Stimulated activated CD4-positive, alpha-beta T cell treated with anti-CD3 and anti-CD28 coated beads, Interleukin-4, amount 100 ng/mL, for 1 hour (primary cell): ENCODE results near the gene EMC6.
"Not testable (repeated sequence)": the region's sequence is repeated elsewhere in the genome, so short reads cannot be mapped to it uniquely, and the experiment has no call there.

Experiments
- DNase-seq: peaks from one replicate; pipeline ENCODE4 v3.0.0-alpha.2; 2020

EMC6 gene

GRCh38 chr17:3682033-3682432 is 13.4 kb downstream of the EMC6 start:
- no peak for DNase-seq

DNA sequence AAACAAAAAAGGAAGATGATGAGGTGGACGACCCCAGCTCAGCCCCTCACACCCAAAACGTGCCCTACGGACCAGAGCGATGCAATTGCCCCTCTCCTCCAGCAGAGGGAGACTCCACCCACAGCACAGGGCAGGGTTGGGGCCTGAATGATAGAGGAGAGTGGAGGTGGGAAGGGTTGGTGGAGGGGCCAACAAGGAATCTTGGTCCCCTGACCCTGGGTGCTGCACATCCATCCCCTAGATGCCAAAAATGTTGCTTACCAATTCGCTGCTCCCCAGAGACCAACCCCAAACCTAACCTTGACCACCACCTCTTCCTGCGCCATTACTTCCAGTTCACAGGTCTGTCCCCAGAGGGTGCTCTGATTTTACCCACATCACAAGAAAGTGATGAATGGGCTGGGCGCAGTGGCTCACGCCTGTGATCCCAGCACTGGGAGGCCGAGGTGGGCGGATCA is 14.5 kb downstream of the EMC6 start:
- DNase-seq = peak; percentile 56

- DNase-seq = no peak
Measured at GRCh38 chr17:3685174-3685573, 16.6 kb downstream of the EMC6 start.

- no peak for DNase-seq
Measured at GRCh38 chr17:3688027-3688553, 19.5 kb downstream of the EMC6 start.

DNA sequence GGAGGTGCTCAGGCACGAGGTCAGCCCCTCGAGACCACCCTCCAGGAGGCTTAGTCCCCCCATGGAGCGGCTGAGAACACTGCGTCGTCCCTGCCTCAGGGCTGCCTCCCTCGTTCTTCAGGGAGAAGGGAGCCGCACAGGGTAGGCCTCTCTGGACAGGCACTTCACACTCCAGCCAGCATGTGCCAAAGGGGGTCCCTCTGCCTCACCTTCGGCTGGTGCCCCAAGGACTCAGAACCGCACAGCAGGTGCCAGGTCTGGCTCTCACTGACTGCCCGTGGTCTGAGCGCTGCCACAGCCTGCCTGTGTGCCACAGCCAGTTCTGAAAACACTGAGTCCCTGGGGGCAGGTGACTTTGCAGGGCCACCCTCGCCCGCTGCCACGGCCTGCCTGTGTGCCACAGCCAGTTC is 20.2 kb downstream of the EMC6 start:
- no peak for DNase-seq

- no peak for DNase-seq
Measured at GRCh38 chr17:3689262-3690093, 20.9 kb downstream of the EMC6 start.

DNA sequence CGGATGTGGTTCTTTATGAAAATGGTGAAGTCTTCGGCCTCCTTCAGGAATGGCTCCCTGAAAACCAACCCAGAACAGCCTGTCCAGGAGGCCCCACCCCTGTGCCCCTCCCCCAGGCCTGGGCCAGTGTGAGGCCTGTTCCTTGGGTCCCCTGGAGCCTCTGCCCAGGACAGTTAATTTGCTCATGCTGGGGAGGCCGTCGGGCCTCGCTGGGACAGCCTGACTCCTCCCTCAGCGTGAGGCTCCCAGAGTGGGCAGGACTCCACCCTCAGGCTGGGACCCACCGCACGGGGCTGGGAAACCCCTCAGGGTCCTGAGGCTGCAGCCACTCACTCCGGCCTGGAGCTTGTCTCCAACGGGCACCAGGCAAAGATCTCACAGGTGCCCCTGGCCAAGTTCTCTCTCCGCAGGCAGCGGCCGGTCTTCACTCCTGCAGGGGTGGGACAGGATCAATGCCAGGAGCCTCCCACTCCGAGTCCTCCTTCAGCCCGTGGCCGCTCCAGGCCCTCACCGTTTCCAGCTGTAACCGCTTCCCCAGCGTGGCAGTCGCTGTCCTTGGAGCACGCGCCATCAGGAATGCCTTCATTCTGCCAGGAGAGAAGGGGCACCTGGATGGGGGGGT is 21.6 kb downstream of the EMC6 start:
- no peak for DNase-seq

DNA sequence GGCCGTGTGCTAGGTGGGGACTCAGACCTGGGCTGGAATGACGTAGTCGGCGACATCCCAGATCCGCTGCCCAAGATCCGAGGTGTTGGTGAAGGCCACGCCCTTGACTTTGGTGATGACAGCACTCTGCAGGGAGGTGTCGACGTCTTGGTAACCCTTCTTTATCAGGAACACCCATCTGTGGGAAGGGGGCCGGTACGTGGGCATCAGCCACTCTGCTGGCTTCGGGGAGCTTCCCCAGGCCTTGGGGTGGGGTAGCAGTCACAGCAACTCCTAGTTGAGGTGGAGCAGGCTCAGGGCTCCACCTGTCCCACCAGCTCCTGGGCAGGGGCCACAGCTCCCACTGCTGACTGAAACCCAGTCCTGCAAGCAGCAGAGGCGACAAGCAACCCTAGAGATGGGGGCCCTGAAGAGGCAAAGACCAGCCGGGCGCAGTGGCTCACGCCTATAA is 23.0 kb downstream of the EMC6 start:
- no peak for DNase-seq

GRCh38 chr17:3692346-3692745 is 23.7 kb downstream of the EMC6 start:
- DNase-seq = no peak

GRCh38 chr17:3693141-3693540 is 24.5 kb downstream of the EMC6 start:
- DNase-seq = no peak

DNA sequence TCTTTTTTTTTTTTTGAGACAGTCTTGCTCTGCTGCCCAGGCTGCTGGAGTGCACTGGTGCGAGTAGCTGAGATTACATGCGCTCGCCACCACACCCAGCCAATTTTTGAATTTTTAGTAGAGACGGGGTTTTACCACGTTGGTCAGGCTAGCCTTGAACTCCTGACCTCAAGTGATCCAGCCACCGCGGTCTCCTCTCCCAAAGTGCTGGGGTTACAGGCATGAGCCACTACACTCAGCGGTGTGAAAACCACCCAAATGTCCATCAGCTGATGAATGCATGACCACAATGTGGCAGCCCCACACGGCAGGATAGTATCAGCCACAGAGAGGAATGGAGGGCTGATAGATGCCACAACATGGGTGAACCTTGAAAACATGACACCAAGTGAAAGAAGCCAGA is 25.2 kb downstream of the EMC6 start:
- no peak for DNase-seq

DNA sequence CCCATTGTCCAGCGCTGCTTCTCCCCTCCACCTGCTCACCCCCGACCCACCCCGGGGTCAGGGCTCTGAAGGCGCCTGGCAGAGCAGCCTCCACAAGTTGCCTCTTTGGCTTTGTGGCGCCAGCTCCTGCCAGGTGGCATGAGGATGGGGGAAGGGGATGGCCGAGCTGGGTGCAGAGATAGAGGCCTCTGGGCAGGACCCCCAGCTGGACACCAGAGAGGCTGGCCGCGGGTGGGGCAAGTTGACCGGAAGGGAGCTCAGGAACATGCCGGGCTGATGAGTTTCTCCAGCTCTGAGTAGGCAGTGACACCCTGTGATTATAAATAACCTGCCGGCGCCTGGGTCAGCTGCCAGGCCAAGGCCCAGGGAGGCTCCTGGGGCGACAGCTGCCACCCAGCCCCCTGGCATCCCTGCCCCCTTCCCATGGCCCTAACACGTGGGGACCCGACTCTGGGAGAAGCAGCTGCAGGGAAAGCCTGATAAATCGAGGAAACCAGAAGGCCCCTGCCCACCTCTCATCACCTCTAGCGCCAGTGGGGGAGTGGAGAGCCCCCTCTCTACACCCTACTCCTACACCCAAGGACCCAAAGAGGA is 26.6 kb downstream of the EMC6 start:
- DNase-seq = no peak

- peak; percentile 40 for DNase-seq
Measured at GRCh38 chr17:3695723-3696411, 27.3 kb downstream of the EMC6 start, which contains the start of gene P2RX5. P2RX5 (minus strand) TSS chr17:3696155; CDS start chr17:3696005, 150 bp downstream.

GRCh38 chr17:3697103-3697476 is 28.5 kb downstream of the EMC6 start:
- DNase-seq = no peak

DNA sequence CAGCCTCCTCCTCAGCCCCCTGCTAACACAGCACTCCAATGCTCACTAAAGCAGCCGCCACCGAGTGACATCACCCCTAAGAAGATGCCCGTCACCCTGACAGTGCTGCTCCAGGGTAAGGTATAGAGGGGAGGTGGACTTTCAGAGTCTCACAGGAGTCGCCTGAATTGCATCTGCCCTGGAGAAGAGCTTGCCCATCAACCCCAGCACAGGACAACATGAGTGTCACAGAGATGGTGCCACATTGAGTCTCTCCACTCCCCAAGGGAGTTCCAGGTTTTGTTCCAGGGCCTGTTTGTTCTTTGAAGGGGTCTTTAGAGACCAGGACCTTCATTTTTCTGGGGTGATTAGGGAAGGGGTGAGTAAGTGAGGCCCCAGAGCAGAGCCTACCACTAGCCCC is 29.5 kb downstream of the EMC6 start:
- DNase-seq = no peak

GRCh38 chr17:3699951-3700350 is 31.3 kb downstream of the EMC6 start:
- no peak for DNase-seq

DNA sequence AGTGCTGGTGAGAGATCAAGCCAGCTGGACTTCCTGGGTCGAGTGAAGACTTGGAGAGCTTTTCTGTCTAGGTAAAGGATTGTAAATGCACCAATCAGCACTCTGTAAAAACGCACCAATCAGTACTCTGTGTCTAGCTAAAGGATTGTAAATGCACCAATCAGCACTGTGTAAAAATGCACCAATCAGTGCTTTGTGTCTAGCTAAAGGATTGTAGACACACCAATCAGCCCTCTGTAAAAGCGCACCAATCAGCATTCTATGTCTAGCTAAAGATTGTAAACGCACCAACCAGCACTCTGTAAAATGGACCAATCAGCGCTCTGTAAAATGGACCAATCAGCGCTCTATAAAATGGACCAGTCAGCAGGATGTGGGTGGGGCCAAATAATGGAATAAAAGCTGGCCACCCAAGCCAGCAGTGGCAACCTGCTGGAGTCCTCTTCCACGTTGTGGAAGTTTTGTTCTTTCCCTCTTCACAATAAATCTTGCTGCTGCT is 33.5 kb downstream of the EMC6 start:
- not testable (repeated sequence) for DNase-seq

DNA sequence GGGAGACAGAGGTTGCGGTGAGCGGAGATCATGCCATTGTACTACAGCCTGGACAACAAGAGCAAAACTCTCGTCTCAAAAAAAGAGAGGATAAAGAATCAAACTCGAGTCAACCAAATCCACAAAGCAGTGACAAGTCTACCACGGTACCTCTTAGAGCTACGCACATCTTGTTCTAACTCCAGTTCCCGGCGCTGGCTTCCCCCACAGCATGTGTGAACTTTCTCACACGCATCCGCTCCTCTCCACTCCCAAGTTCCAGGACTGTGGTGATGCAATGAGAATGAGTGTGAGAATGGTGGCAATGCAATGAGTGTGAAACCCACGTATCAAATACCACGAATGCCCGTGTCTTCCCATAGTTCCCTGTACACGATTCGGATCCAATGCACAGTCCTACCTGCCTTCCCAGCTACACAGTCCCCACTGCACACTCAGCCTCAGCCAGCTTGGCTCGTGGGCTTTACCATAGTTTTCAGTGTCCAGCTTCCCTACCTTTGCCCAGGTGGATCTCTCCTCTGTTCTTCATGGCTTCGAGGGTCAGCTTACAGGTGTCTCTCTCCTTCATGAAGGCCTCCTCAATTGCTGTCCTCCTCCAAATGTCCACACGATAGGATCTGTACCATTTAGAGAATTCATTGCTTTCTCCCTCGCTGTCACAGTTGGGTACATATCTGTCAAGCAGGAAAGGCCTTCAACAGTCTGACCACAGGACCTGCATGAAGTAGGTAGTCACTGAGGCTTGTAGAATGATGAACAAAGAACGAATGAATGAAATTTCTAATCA is 36.5 kb downstream of the EMC6 start:
- no peak for DNase-seq

DNA sequence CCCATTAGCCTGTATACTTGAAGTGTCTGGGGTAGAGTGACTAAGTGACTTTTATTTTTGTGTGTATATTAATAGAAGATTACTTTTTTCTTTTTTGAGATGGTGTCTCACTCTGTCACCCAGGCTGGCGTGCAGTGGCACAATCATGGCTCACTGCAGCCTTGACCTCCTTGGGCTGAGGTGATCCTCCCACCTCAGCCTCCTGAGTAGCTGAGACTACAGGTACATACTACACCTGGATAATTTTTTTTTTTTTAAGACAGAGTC is 37.0 kb downstream of the EMC6 start:
- DNase-seq = not testable (repeated sequence)

DNA sequence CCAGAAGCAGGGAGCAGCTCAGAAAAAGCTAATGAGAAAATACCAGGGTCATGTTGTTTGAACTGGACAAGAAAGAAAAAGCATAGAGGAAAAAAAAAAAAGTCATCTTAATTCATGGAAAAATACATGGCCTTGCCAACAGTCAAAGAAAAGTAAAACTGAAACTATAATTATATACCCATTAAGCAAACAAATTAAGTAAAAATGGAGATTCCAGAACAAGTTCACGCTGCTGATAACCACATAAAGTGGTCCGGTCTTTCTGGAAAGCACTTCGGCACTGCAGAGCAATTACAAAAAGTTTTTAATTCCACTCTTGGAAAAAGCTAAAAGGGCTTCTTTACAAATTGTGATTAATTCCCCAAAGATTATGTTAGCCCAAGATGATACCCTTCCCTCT is 39.8 kb downstream of the EMC6 start:
- DNase-seq = no peak

GRCh38 chr17:3710951-3711383 is 42.4 kb downstream of the EMC6 start:
- peak; percentile 43 for DNase-seq

- peak; percentile 24 for DNase-seq
Measured at GRCh38 chr17:3712811-3713463, 44.3 kb downstream of the EMC6 start.
